H1 (cell line): ENCODE measurements around the gene SPATS2L. TPM values are rescaled to one million over a fixed set of nuclear protein-coding genes. Genes with fewer than 3 reads are reported as not detected.

Experiments used
- CTCF ChIA-PET: fragments of 300-600 bp; sonication (Branson Sonifier 250); formaldehyde crosslinking; loops from one replicate; lab custom pipeline; 2021; ENCODE audit not compliant: partially characterized antibody; lab: Charles Lee
- POLR2A ChIA-PET: fragments of 300-600 bp; sonication (Branson Sonifier 250); formaldehyde crosslinking; loops from one replicate; lab custom pipeline; 2021; ENCODE audit warnings: inconsistent platforms; ENCODE audit not compliant: partially characterized antibody; lab: Charles Lee
- DNase-seq, 2 experiments: peaks; one replicate each; pipeline versions ENCODE4 v3.0.0 to v3.0.0-alpha.2; 2010 to 2022; ENCODE audit warnings: low spot score in 2 of 2, low read depth in 1 of 2, mixed read lengths in 1 of 2
- FAIRE-seq: peaks from 2 replicates; lab custom pipeline; 2011; peaks lifted over from hg19 to GRCh38; lab: Jason Lieb, UNC
- H2AFZ ChIP-seq: 2 replicates; pipeline ENCODE4 v1.8.1; 2012; ENCODE audit warnings: low read length, inconsistent platforms
- H2AK5ac ChIP-seq: 2 replicates; pipeline ENCODE4 v1.6.1; 2013; ENCODE audit warnings: low read depth, low read length
- H2BK120ac ChIP-seq: replicated peaks from 2 replicates; pipeline ENCODE3; 2013; ENCODE audit warnings: low read depth, low read length, inconsistent platforms
- H2BK12ac ChIP-seq: 2 replicates; pipeline ENCODE4 v1.6.1; 2013; ENCODE audit warnings: low read depth, low read length
- H2BK15ac ChIP-seq: 2 replicates; pipeline ENCODE4 v1.6.1; 2013; ENCODE audit warnings: low read length
- H2BK20ac ChIP-seq: 2 replicates; pipeline ENCODE4 v1.6.1; 2013; ENCODE audit warnings: low read length
- H2BK5ac ChIP-seq: 2 replicates; pipeline ENCODE4 v1.6.1; 2013; ENCODE audit warnings: low read depth, low read length
- H3K14ac ChIP-seq: 2 replicates; pipeline ENCODE4 v1.6.1; 2013; ENCODE audit warnings: inconsistent platforms; ENCODE audit not compliant: insufficient read length
- H3K18ac ChIP-seq: 2 replicates; pipeline ENCODE4 v1.6.1; 2013; ENCODE audit warnings: low read length; ENCODE audit errors: extremely low read depth
- H3K23ac ChIP-seq: 2 replicates; pipeline ENCODE4 v1.6.1; 2013; ENCODE audit warnings: inconsistent platforms; ENCODE audit not compliant: insufficient read length
- H3K23me2 ChIP-seq: 2 replicates; pipeline ENCODE4 v1.6.1; 2013; ENCODE audit warnings: low read depth, low read length
- H3K27ac ChIP-seq: 2 replicates; pipeline ENCODE4 v1.6.1; 2011; ENCODE audit warnings: low read depth, low read length, inconsistent platforms
- H3K27me3 ChIP-seq, 4 experiments: replicated peaks in 1 of 4; 1 replicate in 1 of 4; 2 replicates in 3 of 4; pipeline versions ENCODE4 v1.6.1 to v1.8.1; 2011 to 2013; ENCODE audit warnings: low read length in 3 of 4, mild to moderate bottlenecking in 3 of 4, inconsistent platforms in 2 of 4, mixed read lengths in 2 of 4, moderate library complexity in 1 of 4; ENCODE audit not compliant: control insufficient read depth in 3 of 4, insufficient read depth in 3 of 4; ENCODE audit errors: extremely low read depth in 1 of 4
- H3K36me3 ChIP-seq, 4 experiments: 2 replicates each; pipeline versions ENCODE4 v1.6.1 to v1.8.1; 2011 to 2013; ENCODE audit warnings: mild to moderate bottlenecking in 4 of 4, low read length in 3 of 4, moderate library complexity in 2 of 4, control low read depth in 1 of 4, inconsistent platforms in 1 of 4; ENCODE audit not compliant: insufficient read depth in 4 of 4, control insufficient read depth in 2 of 4
- H3K4ac ChIP-seq: replicated peaks from 2 replicates; pipeline ENCODE3; 2013; ENCODE audit warnings: low read length, low read depth, mixed read lengths, inconsistent platforms; ENCODE audit not compliant: insufficient read length
- H3K4me1 ChIP-seq, 4 experiments: replicated peaks in 1 of 4; 1 replicate in 1 of 4; 2 replicates in 3 of 4; pipeline versions ENCODE4 v1.6.1 to v1.8.1; 2011 to 2013; ENCODE audit warnings: low read length in 3 of 4, inconsistent platforms in 2 of 4, mixed read lengths in 1 of 4; ENCODE audit not compliant: insufficient read depth in 4 of 4, control insufficient read depth in 3 of 4
- H3K4me2 ChIP-seq, 2 experiments: 2 replicates each; pipeline versions ENCODE4 v1.6.1 to v1.8.1; 2011 to 2013; ENCODE audit warnings: low read depth in 2 of 2, low read length in 2 of 2, control low read depth in 1 of 2, inconsistent platforms in 1 of 2, mild to moderate bottlenecking in 1 of 2; ENCODE audit not compliant: insufficient read depth in 1 of 2
- H3K4me3 ChIP-seq, 4 experiments: fragments of 200-600, 300-600 bp in 1 of 4; sonication (generic), shearing (Covaris generic), sonication (Bioruptor Twin) in 1 of 4; 2 replicates each; pipeline versions ENCODE4 v1.5.1 to v1.8.1; 2011 to 2016; ENCODE audit warnings: low read length in 4 of 4, low read depth in 3 of 4, control low read depth in 2 of 4, inconsistent platforms in 2 of 4, mild to moderate bottlenecking in 2 of 4, mixed read lengths in 1 of 4, moderate library complexity in 1 of 4; ENCODE audit not compliant: insufficient read depth in 2 of 4; ENCODE audit errors: extremely low read depth in 1 of 4
- H3K56ac ChIP-seq: replicated peaks from 2 replicates; pipeline ENCODE3; 2013; ENCODE audit warnings: low read depth, mild to moderate bottlenecking, mixed read lengths, low read length, inconsistent platforms; ENCODE audit not compliant: insufficient read length
- H3K79me1 ChIP-seq: 2 replicates; pipeline ENCODE4 v1.6.1; 2013; ENCODE audit warnings: low read depth, low read length, control low read depth
- H3K79me2 ChIP-seq, 2 experiments: 2 replicates each; pipeline versions ENCODE4 v1.6.1 to v1.8.1; 2012 to 2013; ENCODE audit warnings: low read length in 2 of 2, mild to moderate bottlenecking in 2 of 2, inconsistent platforms in 1 of 2; ENCODE audit not compliant: insufficient read depth in 2 of 2, control insufficient read depth in 1 of 2
- H3K9ac ChIP-seq, 4 experiments: replicated peaks in 1 of 4; 1 replicate in 1 of 4; 2 replicates in 3 of 4; pipeline versions ENCODE4 v1.6.1 to v1.8.1; 2011 to 2013; ENCODE audit warnings: low read depth in 3 of 4, low read length in 3 of 4, control low read depth in 2 of 4, mild to moderate bottlenecking in 2 of 4, moderate library complexity in 2 of 4, inconsistent platforms in 1 of 4; ENCODE audit errors: extremely low read depth in 1 of 4
- H3K9me3 ChIP-seq, 2 experiments: 2 replicates each; pipeline versions ENCODE4 v1.6.1 to v1.8.1; 2012 to 2013; ENCODE audit warnings: mild to moderate bottlenecking in 2 of 2, moderate library complexity in 2 of 2, control low read depth in 1 of 2, inconsistent platforms in 1 of 2, low read depth in 1 of 2, low read length in 1 of 2, mixed read lengths in 1 of 2; ENCODE audit not compliant: insufficient read depth in 2 of 2
- H4K20me1 ChIP-seq, 2 experiments: replicated peaks in 1 of 2; 2 replicates each; pipeline versions ENCODE3 to v1.8.1; 2011 to 2013; ENCODE audit warnings: inconsistent platforms in 2 of 2, low read length in 2 of 2, mild to moderate bottlenecking in 1 of 2; ENCODE audit not compliant: insufficient read depth in 2 of 2, control insufficient read depth in 1 of 2
- H4K5ac ChIP-seq: 2 replicates; pipeline ENCODE4 v1.6.1; 2013; ENCODE audit warnings: low read length, low read depth, mixed read lengths, inconsistent platforms; ENCODE audit not compliant: insufficient read length
- H4K8ac ChIP-seq: 2 replicates; pipeline ENCODE4 v1.8.0; 2013; ENCODE audit warnings: mild to moderate bottlenecking, moderate library complexity, low read length, inconsistent platforms; ENCODE audit not compliant: insufficient read depth; ENCODE audit errors: extremely low read depth
- H4K91ac ChIP-seq: replicated peaks from 2 replicates; pipeline ENCODE3; 2013; ENCODE audit warnings: low read length, mixed read lengths, inconsistent platforms; ENCODE audit not compliant: insufficient read length
- CTCF ChIP-seq, 3 experiments: IDR thresholded peaks; 1 replicate in 2 of 3; 2 replicates in 1 of 3; pipeline versions ENCODE4 v1.5.1 to v1.6.1; 2011; ENCODE audit warnings: low read length in 3 of 3, mild to moderate bottlenecking in 3 of 3, inconsistent platforms in 2 of 3, low read depth in 1 of 3, moderate library complexity in 1 of 3; ENCODE audit not compliant: insufficient read depth in 1 of 3; ENCODE audit errors: control extremely low read depth in 1 of 3
- GTF2F1 ChIP-seq: IDR thresholded peaks from 2 replicates; pipeline ENCODE4 v1.6.1; 2012; ENCODE audit warnings: low read depth, low read length, improper control_type of control experiment, borderline replicate concordance
- MAFK ChIP-seq: IDR thresholded peaks from 2 replicates; pipeline ENCODE4 v1.6.1; 2012; ENCODE audit warnings: low read depth, mild to moderate bottlenecking, improper control_type of control experiment, low read length
- NANOG ChIP-seq: IDR thresholded peaks from 2 replicates; pipeline ENCODE4 v1.6.1; 2011; ENCODE audit warnings: low read length, low read depth, mild to moderate bottlenecking, inconsistent platforms; ENCODE audit not compliant: insufficient read depth, poor library complexity, severe bottlenecking
- NRF1 ChIP-seq: IDR thresholded peaks from 2 replicates; pipeline ENCODE4 v1.6.1; 2011; ENCODE audit warnings: mild to moderate bottlenecking, low read depth, low read length, improper control_type of control experiment
- RAD21 ChIP-seq, 2 experiments: IDR thresholded peaks in 1 of 2; conservative IDR thresholded peaks in 1 of 2; 2 replicates each; pipeline ENCODE4 v1.6.1; 2011; ENCODE audit warnings: low read depth in 2 of 2, low read length in 2 of 2, improper control_type of control experiment in 1 of 2, inconsistent platforms in 1 of 2, mild to moderate bottlenecking in 1 of 2, moderate library complexity in 1 of 2
- TAF7 ChIP-seq: optimal IDR thresholded peaks from 2 replicates; pipeline ENCODE3; 2011; ENCODE audit warnings: low read depth, mild to moderate bottlenecking, inconsistent platforms, low read length, moderate library complexity, borderline replicate concordance
- USF2 ChIP-seq: IDR thresholded peaks from 2 replicates; pipeline ENCODE4 v1.6.1; 2011; ENCODE audit warnings: low read length, improper control_type of control experiment
- YY1 ChIP-seq: IDR thresholded peaks from 2 replicates; pipeline ENCODE4 v1.6.1; 2011; ENCODE audit warnings: low read depth, mild to moderate bottlenecking, low read length
- WGBS, 2 experiments: shearing (Covaris generic) in 1 of 2; methylation state at CpG; one replicate each; pipeline versions ENCODE4 v1.1.6 to v1.1.7; 2013 to 2015; ENCODE audit warnings: low lambda C conversion rate in 2 of 2, mixed read lengths in 2 of 2, inconsistent platforms in 1 of 2, low coverage in 1 of 2, missing lambda C conversion rate in 1 of 2; ENCODE audit not compliant: insufficient replicate concordance in 2 of 2, insufficient coverage in 1 of 2, insufficient read length in 1 of 2; ENCODE audit errors: extremely low coverage in 1 of 2, missing lambda C conversion rate in 1 of 2; 5-methylcytosine and 5-hydroxymethylcytosine counted together
- polyA plus RNA-seq, 7 experiments: library from polyadenylated mRNA; depleted of rRNA in 3 of 7; stranded (reverse) in 5 of 7; unstranded in 2 of 7; fragments of >200 nt in 5 of 7; fragments of 200-250 nt in 2 of 7; gene quantifications; 1 replicate in 5 of 7; 2 replicates in 1 of 7; 4 replicates in 1 of 7; pipeline versions ENCODE4 v1.2.1 to v1.2.3, GENCODE V29; 2011 to 2013; ENCODE audit warnings: missing spikeins in 2 of 7, mixed read lengths in 2 of 7
- total RNA-seq: library from RNA; stranded (reverse); fragmentation: NEBNext Ultra II Directional; extraction: Animal tissue kit (Norgen Biotek cat#: 25700); gene quantifications from 2 replicates; pipeline ENCODE4 v1.2.1, GENCODE V29; 2021

SPATS2L gene
- total and polyA plus RNA-seq, 2 of the 8 experiments (the other 6 are each of a cell fraction or from before 2014, with no cell fraction given), result 67.3 to 189 TPM

- H3K27me3 ChIP-seq, result no peaks in the 10 kb centered on the region
- no peak overlapping the region for H3K9ac ChIP-seq
- no peak overlapping the region for H2BK12ac ChIP-seq
- no peaks in the 10 kb centered on the region for H3K79me1 ChIP-seq
- no peak for FAIRE-seq
- H4K91ac ChIP-seq, result no peak overlapping the region
- no peaks in the 10 kb centered on the region for H3K9me3 ChIP-seq
- no peak overlapping the region for H2AFZ ChIP-seq
- H2BK5ac ChIP-seq, result no peak overlapping the region
- no peak overlapping the region for H3K4me2 ChIP-seq
- peaks cover 0 to 3% (median under 1%) of the 10 kb centered on the region in 4 experiments; a peak in 2 of 7 replicates for H3K4me1 ChIP-seq
- no peak overlapping the region for H3K23ac ChIP-seq
- H3K18ac ChIP-seq, result no peak overlapping the region
- H3K79me2 ChIP-seq, result no peaks in the 10 kb centered on the region
- no peak overlapping the region for H4K8ac ChIP-seq
- no peak overlapping the region for H2BK15ac ChIP-seq
- ChIA-PET CTCF (interaction anchor here (0.7 to 5.1 kb wide), 18 partner anchors 8 to 498 kb away, joined by 3 to 35 read pairs (median 4); no protein-coding TSS in a partner anchor), POLR2A (interaction anchor here (2.3 kb wide), 1 partner anchor 10 kb away, joined by 6 read pairs; no protein-coding TSS in a partner anchor)
- no peak overlapping the region for H3K4me3 ChIP-seq
- H4K5ac ChIP-seq, result no peak overlapping the region
- 82% methylated on average over 8 of the region's 8 CpGs; no CpG with 5 or more reads in 1 of the 2 experiments for WGBS, 2 experiments
- peaks cover 32 to 90% (median 67%) of the 10 kb centered on the region in 4 experiments for H3K36me3 ChIP-seq
- H2AK5ac ChIP-seq, result no peak overlapping the region
- no peak overlapping the region for H3K27ac ChIP-seq
- H3K23me2 ChIP-seq, result no peaks in the 10 kb centered on the region
- no peak overlapping the region for H3K14ac ChIP-seq
- H3K56ac ChIP-seq, result no peak overlapping the region
- DNase-seq, result no peak
- no peak overlapping the region for H2BK20ac ChIP-seq
- no peaks in the 10 kb centered on the region for H4K20me1 ChIP-seq
- H3K4ac ChIP-seq, result no peak overlapping the region
- H2BK120ac ChIP-seq, result no peak overlapping the region
- TF ChIP-seq GTF2F1 (no peak), MAFK (no peak), USF2 (no peak), TAF7 (no peak), CTCF (IDR thresholded peaks at IDR 0.05; ENCODE audit: control extremely low read depth in 1 of 3, insufficient read depth in 1 of 3, low read depth in 1 of 3, low read length in 3 of 3) (peak; percentile 28 to 60 (median 59)), NRF1 (no peak), RAD21 (IDR thresholded peaks at IDR 0.05 in 1 of 2, conservative IDR thresholded peaks at IDR 0.05 in 1 of 2; ENCODE audit: low read depth in 2 of 2, low read length in 2 of 2) (peak; percentile 72 to 77), YY1 (no peak), NANOG (no peak)
Measured at GRCh38 chr2:200471324-200471848, 164.9 kb downstream of the SPATS2L start.
